GM18517 (cell line): ENCODE measurements around the gene DOCK3.
"Not testable (repeated sequence)": the region's sequence is repeated elsewhere in the genome, so short reads cannot be mapped to it uniquely, and the experiment has no call there.

Experiments
- ATAC-seq: cut with Tn5 transposase; IDR thresholded peaks from one replicate; pipeline ENCODE4 v1.9.1; 2021; ENCODE audit warnings: mild to moderate bottlenecking, moderate library complexity; ENCODE audit not compliant: unreplicated experiment

DOCK3 gene

DNA sequence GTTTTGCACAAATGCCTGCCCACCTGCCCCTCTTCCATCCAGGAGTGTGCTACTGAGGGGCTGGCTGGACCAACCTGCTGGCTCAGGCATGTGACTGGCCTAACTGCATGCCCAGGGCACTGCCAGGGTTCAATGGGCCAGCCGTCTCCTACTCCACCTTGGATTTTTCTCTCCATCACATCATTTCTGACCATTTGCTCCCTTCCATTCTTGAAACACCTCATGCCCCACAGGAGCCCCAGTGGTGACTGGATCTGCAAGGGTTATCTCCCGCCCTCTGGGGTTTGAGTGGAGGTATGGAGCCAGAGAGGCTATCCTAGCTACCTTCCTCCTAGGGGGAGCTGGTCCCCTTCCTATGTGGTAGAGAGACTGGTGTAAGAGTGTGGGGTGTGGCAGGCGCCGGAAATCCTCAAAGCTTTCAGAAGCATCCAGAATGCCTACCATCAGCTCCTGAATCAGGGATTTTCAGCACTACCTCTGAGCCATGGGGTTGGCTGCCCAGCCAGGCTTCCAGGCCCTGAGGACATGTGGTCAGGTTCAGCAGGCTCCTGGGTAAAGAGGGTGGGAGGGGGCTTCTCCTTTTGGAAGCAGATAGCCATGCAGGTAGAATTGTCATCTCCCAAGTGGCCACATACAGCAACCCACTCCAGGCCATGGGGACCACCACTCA lies 707.5 kb downstream of the DOCK3 start:
- ATAC-seq: no peak

GRCh38 chr3:51382947-51383578 lies 708.3 kb downstream of the DOCK3 start:
- ATAC-seq: no peak

- ATAC-seq: peak; percentile 12
Measured at GRCh38 chr3:51384055-51384725, 709.5 kb downstream of the DOCK3 start.

GRCh38 chr3:51384726-51385473 lies 710.2 kb downstream of the DOCK3 start, which contains the start of gene MANF:
TSS of gene MANF (plus strand) at chr3:51385291. CDS start at chr3:51385343, 52 bp downstream.
- peak; percentile 79 for ATAC-seq

- no peak for ATAC-seq
Measured at GRCh38 chr3:51385621-51386091, 710.9 kb downstream of the DOCK3 start.

DNA sequence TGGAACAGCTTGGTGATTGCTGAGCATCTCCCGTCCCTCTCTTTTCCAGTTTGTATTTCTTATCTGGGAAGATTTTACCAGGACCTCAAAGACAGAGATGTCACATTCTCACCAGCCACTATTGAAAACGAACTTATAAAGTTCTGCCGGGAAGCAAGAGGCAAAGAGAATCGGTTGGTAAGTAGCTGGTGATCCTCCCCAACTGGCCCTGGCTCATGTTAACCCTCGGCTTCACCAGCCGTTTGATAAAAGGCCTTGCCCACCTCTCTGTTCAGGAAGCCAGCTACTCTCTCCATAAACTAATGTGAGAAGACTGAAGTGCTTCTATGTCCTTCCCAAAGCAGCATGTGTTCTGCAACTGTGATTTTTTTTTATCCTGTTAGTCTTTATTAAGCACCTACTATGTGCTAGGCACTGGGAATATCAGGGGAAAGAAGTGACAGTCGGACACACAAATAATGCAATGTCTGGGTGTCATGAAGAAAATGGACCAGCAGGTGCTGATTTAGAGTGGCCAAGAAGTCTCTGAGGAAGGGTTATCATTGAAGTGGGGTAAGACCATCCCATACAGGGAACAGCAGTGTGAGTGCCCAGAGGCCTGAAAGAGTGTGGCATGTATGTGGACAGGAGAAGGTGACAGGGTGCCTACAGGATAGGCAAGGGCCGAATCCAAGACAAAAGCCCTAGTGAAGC lies 711.6 kb downstream of the DOCK3 start:
- ATAC-seq: no peak

DNA sequence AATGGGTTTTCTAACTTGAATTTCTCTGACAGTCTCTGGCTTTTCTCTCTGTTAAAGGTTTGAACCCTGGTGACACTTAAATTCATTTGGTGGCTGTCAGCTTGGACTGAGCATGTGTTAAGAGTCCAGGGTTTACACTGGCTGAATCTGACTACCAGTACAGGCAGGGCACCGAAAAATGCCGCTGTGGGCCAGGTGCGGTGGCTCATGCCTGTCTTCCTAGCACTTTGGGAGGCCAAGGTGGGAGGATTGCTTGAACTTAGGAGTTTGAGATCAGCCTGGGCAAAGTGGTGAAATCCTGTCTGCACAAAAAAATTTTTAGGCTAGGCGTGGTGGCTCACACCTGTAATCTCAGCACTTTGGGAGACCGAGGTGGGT lies 712.1 kb downstream of the DOCK3 start:
- no peak for ATAC-seq

DNA sequence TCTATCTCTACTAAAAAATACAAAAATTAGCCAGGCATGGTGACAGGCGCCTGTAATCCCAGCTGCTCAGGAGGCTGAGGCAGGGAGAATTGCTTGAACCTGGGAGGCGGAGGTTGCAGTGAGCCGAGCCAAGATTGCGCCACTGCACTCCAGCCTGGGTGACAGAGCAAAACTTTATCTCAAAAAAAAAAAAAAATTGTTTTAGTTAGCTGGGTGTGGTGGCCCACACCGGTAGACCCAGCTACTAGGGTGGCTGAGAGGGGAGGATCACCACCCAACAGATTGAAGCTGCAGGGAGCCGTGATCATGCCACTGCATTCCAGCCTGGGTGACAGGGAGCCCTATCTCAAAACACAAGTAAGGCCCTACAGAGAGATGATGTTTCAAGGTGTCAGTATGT lies 712.6 kb downstream of the DOCK3 start:
- not testable (repeated sequence) for ATAC-seq

GRCh38 chr3:51388286-51389029 lies 713.7 kb downstream of the DOCK3 start:
- no peak for ATAC-seq

- ATAC-seq: no peak
Measured at GRCh38 chr3:51389423-51390183, 714.9 kb downstream of the DOCK3 start.

- peak; percentile 23 for ATAC-seq
Measured at GRCh38 chr3:51390246-51391074, 715.7 kb downstream of the DOCK3 start.

DNA sequence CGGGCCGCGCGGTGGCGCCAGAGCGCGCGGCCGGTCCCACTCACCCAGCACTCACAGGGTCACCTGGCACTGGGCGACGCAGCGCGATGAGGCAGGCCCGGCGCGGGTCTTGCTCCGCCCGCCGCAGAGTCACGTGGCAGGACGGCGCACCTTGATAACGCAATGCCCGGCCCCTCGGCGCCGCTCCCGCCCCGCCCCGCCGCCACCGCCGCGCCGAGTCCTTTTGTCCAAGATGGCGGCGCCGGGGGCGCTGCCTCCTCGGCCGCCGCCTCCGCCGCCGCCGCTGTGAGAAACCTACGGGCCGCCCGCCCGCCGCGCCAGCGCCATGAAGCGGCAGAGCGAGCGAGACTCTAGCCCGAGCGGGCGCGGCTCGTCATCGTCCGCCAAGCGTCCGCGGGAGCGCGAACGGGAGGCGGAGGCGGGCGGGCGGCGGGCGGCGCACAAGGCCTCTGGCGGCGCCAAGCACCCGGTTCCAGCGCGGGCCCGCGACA lies 716.4 kb downstream of the DOCK3 start, which contains the start of gene RBM15B:
Gene RBM15B (plus strand): TSS at position 211 of the 491 bp plus-strand sequence. CDS start 115 bp downstream, at position 326.
- ATAC-seq: peak; percentile 94

- ATAC-seq: no peak
Measured at GRCh38 chr3:51391566-51392354, 717.0 kb downstream of the DOCK3 start.

GRCh38 chr3:51392355-51393133 lies 717.8 kb downstream of the DOCK3 start:
- no peak for ATAC-seq

DNA sequence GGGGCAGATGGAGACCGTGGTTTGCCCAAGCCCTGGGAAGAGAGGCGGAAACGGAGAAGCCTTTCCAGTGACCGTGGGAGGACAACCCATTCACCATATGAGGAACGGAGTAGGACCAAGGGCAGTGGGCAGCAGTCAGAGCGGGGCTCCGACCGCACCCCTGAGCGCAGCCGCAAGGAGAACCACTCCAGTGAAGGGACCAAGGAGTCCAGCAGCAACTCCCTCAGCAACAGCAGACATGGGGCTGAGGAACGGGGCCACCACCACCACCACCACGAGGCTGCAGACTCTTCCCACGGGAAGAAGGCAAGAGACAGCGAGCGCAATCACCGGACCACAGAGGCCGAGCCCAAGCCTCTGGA lies 718.4 kb downstream of the DOCK3 start:
- ATAC-seq: no peak

DNA sequence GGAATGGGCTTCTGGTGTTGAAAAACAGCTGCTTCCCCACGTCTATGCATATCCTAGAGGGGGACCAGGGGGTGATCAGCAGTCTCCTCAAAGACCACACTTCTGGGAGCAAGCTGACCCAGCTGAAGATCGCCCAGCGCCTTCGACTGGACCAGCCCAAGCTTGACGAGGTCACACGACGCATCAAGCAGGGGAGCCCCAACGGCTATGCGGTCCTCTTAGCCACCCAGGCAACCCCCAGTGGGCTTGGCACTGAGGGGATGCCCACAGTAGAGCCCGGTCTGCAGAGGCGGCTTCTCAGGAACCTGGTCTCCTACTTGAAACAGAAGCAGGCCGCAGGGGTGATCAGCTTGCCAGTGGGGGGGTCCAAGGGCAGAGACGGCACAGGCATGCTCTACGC lies 718.8 kb downstream of the DOCK3 start:
- ATAC-seq: no peak

- no peak for ATAC-seq
Measured at GRCh38 chr3:51394541-51394940, 719.8 kb downstream of the DOCK3 start.
